Testis (tissue), 3 donors: ENCODE data around the gene COL21A1. TPM values are rescaled to one million over a fixed set of nuclear protein-coding genes. Genes with fewer than 3 reads are reported as not detected.

Source experiments
- DNase-seq: peaks from one replicate; pipeline ENCODE4 v3.0.0-alpha.2; 2019
- H3K27ac ChIP-seq, 2 donors: fragments of 200-600 bp; sonication (generic); one replicate each; pipeline ENCODE4 v1.5.1; 2019
- H3K27me3 ChIP-seq: fragments of 200-600 bp; sonication (generic); one replicate; pipeline ENCODE4 v1.5.1; 2019
- H3K36me3 ChIP-seq: fragments of 200-600 bp; sonication (generic); one replicate; pipeline ENCODE4 v1.5.1; 2017; ENCODE audit warnings: low read depth; ENCODE audit errors: missing control alignments
- H3K4me1 ChIP-seq: fragments of 200-600 bp; sonication (generic); one replicate; pipeline ENCODE4 v1.5.1; 2019
- H3K4me3 ChIP-seq, 2 donors: fragments of 200-600 bp; sonication (generic); one replicate each; pipeline ENCODE4 v1.5.1; 2017 to 2019
- H3K9me3 ChIP-seq: fragments of 200-600 bp; sonication (generic); one replicate; pipeline ENCODE4 v1.5.1; 2017
- CTCF ChIP-seq, 3 experiments: fragments of 450-650 bp in 2 of 3; fragments of 200-600 bp in 1 of 3; sonication (generic) in 1 of 3; IDR thresholded peaks; one replicate each; pipeline ENCODE4 v1.5.1; 2016 to 2019; ENCODE audit warnings: antibody characterized with exemption in 3 of 3, mild to moderate bottlenecking in 2 of 3, moderate library complexity in 1 of 3
- POLR2A ChIP-seq: fragments of 450-650 bp; IDR thresholded peaks from one replicate; pipeline ENCODE4 v1.6.1; 2017; ENCODE audit warnings: antibody characterized with exemption, mild to moderate bottlenecking, moderate library complexity
- WGBS, 2 donors: methylation state at CpG; one replicate each; pipeline ENCODE4 v1.1.5; 2018; 5-methylcytosine and 5-hydroxymethylcytosine counted together
- intact Hi-C: fragments of 100-400 bp; cut with DNase I; formaldehyde crosslinking; loops from one replicate; pipeline ENCODE4 v1.15.1; 2023; ENCODE audit warnings: low total_unique reads
- polyA plus RNA-seq: library from polyadenylated mRNA; stranded (reverse); fragments of 350-450 nt; fragmentation: Illumina TruSeq; extraction: RNeasy Lipid Tissue Mini Kit (QIAGEN cat#74804); gene quantifications from one replicate; pipeline ENCODE4 v1.2.3, GENCODE V29; 2014; ENCODE audit warnings: low read depth, low replicate concordance; ENCODE audit not compliant: insufficient read depth
- total RNA-seq, 2 donors: library from RNA; depleted of rRNA; stranded (reverse); fragments of >200 nt; gene quantifications; one replicate each; pipeline ENCODE4 v1.2.3, GENCODE V29; 2016

COL21A1 gene
- total and polyA plus RNA-seq, 3 donors from 2014 or later: 6.6 to 10.5 (median 7.1) TPM

GRCh38 chr6:56169366-56169765 lies 78.0 kb downstream of the COL21A1 start:
- no peak for DNase-seq
- Histone ChIP-seq H3K4me1 (no peaks in the 10 kb centered on the region), H3K27me3 (no peaks in the 10 kb centered on the region), H3K4me3 (no peak overlapping the region), H3K36me3 (no peaks in the 10 kb centered on the region), H3K9me3 (no peaks in the 10 kb centered on the region), H3K27ac (no peak overlapping the region)
- WGBS, 2 donors: 89 to 96% methylated on average over 1 of the region's 1 CpG
- no peak for TF ChIP-seq POLR2A
- TF ChIP-seq CTCF (IDR thresholded peaks at IDR 0.05): no peak
- intact Hi-C loops: no loop called here

- 48 to 83% methylated on average over 1 of the region's 1 CpG for WGBS, 2 donors
- H3K9me3 ChIP-seq: no peaks in the 10 kb centered on the region
- no peaks in the 10 kb centered on the region for H3K4me1 ChIP-seq
- intact Hi-C loops: no loop called here
- no peaks in the 10 kb centered on the region for H3K36me3 ChIP-seq
- no peak overlapping the region for H3K27ac ChIP-seq
- no peak overlapping the region for H3K4me3 ChIP-seq
- DNase-seq: no peak
- no peaks in the 10 kb centered on the region for H3K27me3 ChIP-seq
- no peak for TF ChIP-seq POLR2A
- no peak for TF ChIP-seq CTCF (IDR thresholded peaks at IDR 0.05)
These were observed 78.8 kb downstream of the COL21A1 start for GRCh38 chr6:56168596-56168995.

GRCh38 chr6:56162081-56162480 lies 85.3 kb downstream of the COL21A1 start:
- intact Hi-C loops: no loop called here
- Histone ChIP-seq H3K36me3 (no peaks in the 10 kb centered on the region), H3K27ac (no peak overlapping the region), H3K9me3 (no peaks in the 10 kb centered on the region), H3K27me3 (no peaks in the 10 kb centered on the region), H3K4me1 (no peaks in the 10 kb centered on the region), H3K4me3 (no peak overlapping the region)
- DNase-seq: no peak
- TF ChIP-seq CTCF (IDR thresholded peaks at IDR 0.05): no peak
- TF ChIP-seq POLR2A: no peak
- 60 to 82% methylated on average over 1 of the region's 1 CpG for WGBS, 2 donors

- TF ChIP-seq POLR2A (no peak), CTCF (IDR thresholded peaks at IDR 0.05) (no peak)
- H3K9me3 ChIP-seq: no peaks in the 10 kb centered on the region
- WGBS, 2 donors: 80 to 92% methylated on average over 2 of the region's 2 CpGs
- no peak overlapping the region for H3K4me3 ChIP-seq
- DNase-seq: no peak
- H3K27ac ChIP-seq: no peak overlapping the region
- no peaks in the 10 kb centered on the region for H3K27me3 ChIP-seq
- H3K36me3 ChIP-seq: no peaks in the 10 kb centered on the region
- intact Hi-C loops: no loop called here
- H3K4me1 ChIP-seq: no peaks in the 10 kb centered on the region
These were observed 86.9 kb downstream of the COL21A1 start for GRCh38 chr6:56160489-56160888.

- DNase-seq: no peak
- Histone ChIP-seq H3K36me3 (no peaks in the 10 kb centered on the region), H3K27ac (no peak overlapping the region), H3K27me3 (no peaks in the 10 kb centered on the region), H3K4me3 (no peak overlapping the region), H3K4me1 (no peaks in the 10 kb centered on the region), H3K9me3 (no peaks in the 10 kb centered on the region)
- intact Hi-C loops: no loop called here
- TF ChIP-seq POLR2A (no peak), CTCF (IDR thresholded peaks at IDR 0.05) (no peak)
- WGBS, 2 donors: 80 to 86% methylated on average over 2 of the region's 2 CpGs
These were observed 88.8 kb downstream of the COL21A1 start for GRCh38 chr6:56158571-56158970.
